HG02678 (cell line): ENCODE measurements around the gene MSS51.

Source experiments
- ATAC-seq: cut with Tn5 transposase; IDR thresholded peaks from one replicate; pipeline ENCODE4 v1.9.1; 2021; ENCODE audit warnings: mild to moderate bottlenecking, moderate library complexity; ENCODE audit not compliant: unreplicated experiment

The MSS51 gene

GRCh38 chr10:73433538-73433867 lies at the start of gene MSS51:
Gene MSS51, minus strand, starts transcription at chr10:73433561. Its CDS starts 5,277 bp downstream, at chr10:73428284.
- no peak for ATAC-seq

GRCh38 chr10:73480158-73480557 lies 46.8 kb upstream of the MSS51 start:
- ATAC-seq, result no peak

- no peak for ATAC-seq
Observed at GRCh38 chr10:73478636-73479035, 45.3 kb upstream of the MSS51 start.

GRCh38 chr10:73471226-73471625 lies 37.9 kb upstream of the MSS51 start:
- ATAC-seq, result no peak

- no peak for ATAC-seq
Observed at GRCh38 chr10:73469579-73469978, 36.2 kb upstream of the MSS51 start.

GRCh38 chr10:73467206-73467605 lies 33.8 kb upstream of the MSS51 start:
- ATAC-seq, result no peak

- ATAC-seq, result no peak
Observed at GRCh38 chr10:73465978-73466726, 32.8 kb upstream of the MSS51 start.

- ATAC-seq, result no peak
Observed at GRCh38 chr10:73460897-73461296, 27.5 kb upstream of the MSS51 start.

- no peak for ATAC-seq
Observed at GRCh38 chr10:73459683-73460314, 26.4 kb upstream of the MSS51 start.

- ATAC-seq, result no peak
Observed at GRCh38 chr10:73456187-73456890, 23.0 kb upstream of the MSS51 start.

- no peak for ATAC-seq
Observed at GRCh38 chr10:73449113-73449512, 15.8 kb upstream of the MSS51 start.

- ATAC-seq, result no peak
Observed at GRCh38 chr10:73448384-73448783, 15.0 kb upstream of the MSS51 start.

- ATAC-seq, result no peak
Observed at GRCh38 chr10:73446926-73447325, 13.6 kb upstream of the MSS51 start.

- no peak for ATAC-seq
Observed at GRCh38 chr10:73444457-73444856, 11.1 kb upstream of the MSS51 start.

GRCh38 chr10:73439605-73440312 lies 6.4 kb upstream of the MSS51 start:
- no peak for ATAC-seq

GRCh38 chr10:73439055-73439454 lies 5.7 kb upstream of the MSS51 start:
- no peak for ATAC-seq

- no peak for ATAC-seq
Observed at GRCh38 chr10:73432646-73433537, 469 bp downstream of the MSS51 start.

GRCh38 chr10:73426318-73426717 lies 7.0 kb downstream of the MSS51 start:
- ATAC-seq, result no peak

- ATAC-seq, result no peak
Observed at GRCh38 chr10:73424478-73424877, 8.9 kb downstream of the MSS51 start.

- ATAC-seq, result no peak
Observed at GRCh38 chr10:73423309-73423708, 10.1 kb downstream of the MSS51 start.
